CD4-positive, alpha-beta T cell treated with Interleukin-17A for 1 hour (primary cell): ENCODE results near the gene THAP2.

Experiments used
- DNase-seq: peaks from one replicate; pipeline ENCODE4 v3.0.0-alpha.2; 2020

Gene THAP2

GRCh38 chr12:71663561-71664410 lies at the start of gene THAP2, which contains the start of gene ZFC3H1:
Gene THAP2 (plus strand): TSS chr12:71664301. CDS start chr12:71664510, 209 bp downstream.
Gene ZFC3H1 (minus strand): TSS chr12:71663848. CDS start chr12:71663610, 238 bp downstream.
- DNase-seq = peak; percentile 98

GRCh38 chr12:71621938-71622337 lies 42.2 kb upstream of the THAP2 start:
- DNase-seq = no peak

- no peak for DNase-seq
These were observed 38.6 kb upstream of the THAP2 start for GRCh38 chr12:71625476-71625875.

- DNase-seq = no peak
These were observed 38.0 kb upstream of the THAP2 start for GRCh38 chr12:71626098-71626497.

DNA sequence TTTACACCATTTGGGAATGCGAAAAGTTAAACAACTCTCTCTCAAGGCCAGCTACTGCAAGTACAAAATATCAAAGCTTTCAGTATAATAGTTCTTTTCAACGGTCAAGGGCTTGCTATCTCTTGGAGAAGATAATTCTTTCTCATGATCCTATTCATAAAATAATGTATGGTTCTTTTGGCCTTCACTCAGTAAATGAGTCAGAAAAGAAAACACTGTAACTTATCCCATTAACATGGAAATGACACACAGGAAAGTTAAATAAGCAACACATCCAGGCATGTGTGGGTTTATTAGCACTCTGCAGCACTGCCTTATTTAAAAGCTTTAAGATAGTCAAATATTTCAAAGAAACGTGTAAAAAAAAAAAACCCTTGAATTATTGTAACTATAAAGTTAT lies 37.3 kb upstream of the THAP2 start:
- DNase-seq = no peak

GRCh38 chr12:71627438-71628002 lies 36.6 kb upstream of the THAP2 start:
- no peak for DNase-seq

GRCh38 chr12:71636704-71637115 lies 27.4 kb upstream of the THAP2 start:
- peak; percentile 69 for DNase-seq

DNA sequence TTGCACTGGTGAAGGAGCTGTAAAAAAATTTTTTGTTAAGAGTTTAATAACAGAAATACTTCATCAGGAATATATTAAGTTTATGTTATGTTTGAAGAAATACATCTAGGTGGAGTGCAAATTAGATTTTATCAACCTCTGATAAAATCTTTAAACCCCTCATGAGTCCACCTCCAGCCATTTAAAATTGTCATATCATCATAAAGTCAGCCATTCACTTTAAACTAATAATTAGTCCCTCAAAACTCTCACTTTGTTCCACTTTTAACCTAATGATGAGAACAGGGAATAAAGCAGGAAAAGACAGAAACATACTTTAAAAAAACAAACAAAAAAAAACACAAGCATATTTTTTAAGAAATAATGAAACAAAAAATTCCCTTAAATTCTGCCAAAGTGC lies 25.6 kb upstream of the THAP2 start:
- DNase-seq = no peak

DNA sequence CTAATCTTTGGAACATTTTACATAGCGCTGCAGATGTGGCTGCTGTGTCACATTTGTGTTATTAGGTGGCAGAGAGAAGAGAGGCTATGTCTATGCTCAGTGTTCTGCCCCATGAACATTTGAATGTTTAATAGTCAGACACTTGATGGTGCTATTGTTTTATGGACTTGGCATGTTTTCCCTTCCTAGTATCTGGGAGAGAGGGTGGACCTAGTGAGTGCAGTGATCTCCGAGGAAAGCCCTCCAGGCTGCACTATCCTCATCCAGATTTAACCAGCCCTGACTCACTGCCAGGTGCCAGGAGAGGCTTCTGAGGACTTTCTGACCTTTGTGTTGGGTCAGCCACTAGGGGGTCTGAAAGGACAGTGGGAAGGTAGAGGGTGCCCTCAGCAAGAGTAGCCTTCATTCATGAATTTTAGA lies 24.8 kb upstream of the THAP2 start:
- no peak for DNase-seq

- DNase-seq = no peak
These were observed 23.8 kb upstream of the THAP2 start for GRCh38 chr12:71640316-71640715.

DNA sequence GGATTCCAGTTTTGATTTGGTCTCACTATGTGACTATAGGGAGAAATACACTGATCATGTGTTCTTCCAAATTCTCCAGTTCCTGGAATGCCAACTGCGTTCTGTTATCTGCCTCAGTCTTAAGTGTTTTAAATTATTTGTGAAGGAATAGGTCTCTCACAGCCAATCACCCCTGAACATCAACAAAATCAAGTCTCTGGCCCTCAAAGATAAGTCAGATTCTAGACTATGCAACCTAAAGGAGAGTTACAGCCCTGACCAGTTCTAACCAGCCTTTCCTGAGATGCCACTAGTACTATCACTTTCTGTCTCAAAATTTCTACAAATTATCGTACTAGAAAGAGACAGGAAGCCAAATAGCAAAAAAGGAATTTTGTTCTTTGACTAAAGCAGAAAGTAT lies 22.7 kb upstream of the THAP2 start:
- no peak for DNase-seq

DNA sequence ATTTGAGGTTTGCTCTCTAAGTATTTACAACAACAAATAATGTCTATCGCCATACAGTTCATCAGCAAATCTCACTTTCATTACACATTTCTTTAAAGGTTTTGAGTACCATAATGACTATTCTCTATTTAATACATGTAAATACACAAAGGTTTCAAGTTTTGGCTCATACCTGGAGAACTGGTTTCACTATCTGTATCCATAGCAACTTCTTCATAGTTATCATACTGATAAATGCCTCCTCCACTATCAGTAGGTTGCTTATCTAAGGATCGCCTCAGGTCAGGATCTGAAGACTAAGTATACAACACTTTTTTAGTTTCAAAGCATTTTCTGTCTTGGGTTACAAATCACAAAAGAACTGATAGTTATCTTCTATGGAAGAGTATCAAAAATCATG lies 21.8 kb upstream of the THAP2 start:
- DNase-seq = no peak

DNA sequence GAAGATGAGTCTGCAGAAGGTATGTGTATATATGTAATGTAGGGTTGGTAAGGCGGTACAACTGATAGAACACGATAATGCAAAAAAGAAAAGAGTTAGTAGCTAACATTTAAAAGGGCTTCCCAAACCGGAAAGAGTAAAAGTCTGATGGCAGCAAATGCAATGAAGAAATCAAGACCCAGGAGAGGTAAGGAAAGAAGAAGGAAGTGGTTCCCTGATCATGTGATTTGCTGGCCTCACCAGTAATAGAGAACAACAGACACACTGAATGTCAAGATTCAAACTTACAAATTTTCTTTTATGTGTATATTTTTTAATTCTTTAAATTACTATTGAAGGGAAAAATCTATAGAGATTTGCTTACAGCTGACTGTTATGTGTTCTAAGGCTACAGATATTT lies 18.8 kb upstream of the THAP2 start:
- DNase-seq = no peak

- DNase-seq = no peak
These were observed 17.6 kb upstream of the THAP2 start for GRCh38 chr12:71646512-71646911.

- no peak for DNase-seq
These were observed 15.6 kb upstream of the THAP2 start for GRCh38 chr12:71648537-71648936.

DNA sequence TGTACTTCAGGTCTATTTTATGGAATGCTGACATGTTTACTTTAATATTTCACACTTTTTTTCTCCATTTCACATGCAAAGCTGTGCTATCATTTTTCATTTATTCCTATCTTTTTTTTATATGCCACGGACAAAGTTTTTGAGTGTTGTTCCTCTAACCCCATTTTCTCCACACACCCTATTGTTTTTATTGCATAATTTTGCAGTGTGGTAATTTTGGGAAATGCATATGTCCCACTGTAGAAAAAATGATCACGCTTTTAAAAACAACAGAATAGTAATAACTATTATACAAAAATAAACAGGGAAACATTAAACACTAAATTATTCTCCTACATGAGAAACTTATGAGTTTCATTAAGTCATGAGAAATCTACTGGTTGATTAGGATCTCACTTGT lies 14.7 kb upstream of the THAP2 start:
- no peak for DNase-seq

DNA sequence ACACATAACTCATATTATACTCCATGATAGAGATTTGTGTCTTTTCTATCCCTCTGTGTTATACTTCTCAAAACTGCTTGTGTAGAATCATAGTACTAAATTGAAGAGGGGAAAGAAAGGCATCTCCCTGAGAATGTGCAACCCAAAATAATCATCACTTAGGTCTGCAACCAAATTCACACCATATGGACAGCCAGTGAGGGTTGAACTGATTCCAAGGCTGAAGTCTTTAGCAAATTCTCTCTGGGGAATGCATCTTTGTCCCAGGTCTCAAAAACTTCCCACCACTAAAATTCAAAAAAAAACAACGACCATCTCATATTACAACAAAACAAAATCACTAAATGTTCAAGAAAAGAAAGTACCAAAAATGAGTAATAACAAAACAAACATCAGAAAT lies 11.4 kb upstream of the THAP2 start:
- no peak for DNase-seq

- DNase-seq = no peak
These were observed 11.0 kb upstream of the THAP2 start for GRCh38 chr12:71653137-71653536.

DNA sequence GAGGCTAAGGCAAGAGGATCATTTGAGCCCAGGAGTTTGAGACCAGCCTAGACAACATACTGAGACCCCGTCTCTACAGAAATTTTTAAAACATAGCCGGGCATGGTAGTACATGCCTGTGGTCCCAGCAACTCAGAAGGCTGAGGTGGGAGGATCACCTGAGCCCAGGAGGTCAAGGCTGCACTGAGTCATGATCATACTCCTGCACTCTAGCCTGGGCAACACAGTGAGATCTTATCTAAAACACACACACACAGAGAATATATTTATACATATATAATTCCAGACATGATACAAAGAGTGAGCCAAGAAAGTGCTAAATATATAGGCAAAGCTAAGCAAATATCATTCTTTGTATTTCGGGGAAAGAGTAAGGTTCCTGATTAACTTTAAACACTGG lies 9.9 kb upstream of the THAP2 start:
- no peak for DNase-seq

- peak; percentile 6 for DNase-seq
These were observed 8.6 kb upstream of the THAP2 start for GRCh38 chr12:71655495-71655894.

- DNase-seq = no peak
These were observed 8.2 kb upstream of the THAP2 start for GRCh38 chr12:71655907-71656306.

- no peak for DNase-seq
These were observed 7.4 kb upstream of the THAP2 start for GRCh38 chr12:71656740-71657139.

GRCh38 chr12:71661977-71662530 lies 2.0 kb upstream of the THAP2 start:
- DNase-seq = no peak

GRCh38 chr12:71662849-71663560 lies 1.1 kb upstream of the THAP2 start:
- DNase-seq = peak; percentile 80
